HG03196 (cell line): ENCODE measurements around the gene NIPAL3.
"Not testable (repeated sequence)": the region's sequence is repeated elsewhere in the genome, so short reads cannot be mapped to it uniquely, and the experiment has no call there.

Source experiments
- ATAC-seq: cut with Tn5 transposase; IDR thresholded peaks from one replicate; pipeline ENCODE4 v1.9.1; 2021; ENCODE audit not compliant: unreplicated experiment

The NIPAL3 gene

DNA sequence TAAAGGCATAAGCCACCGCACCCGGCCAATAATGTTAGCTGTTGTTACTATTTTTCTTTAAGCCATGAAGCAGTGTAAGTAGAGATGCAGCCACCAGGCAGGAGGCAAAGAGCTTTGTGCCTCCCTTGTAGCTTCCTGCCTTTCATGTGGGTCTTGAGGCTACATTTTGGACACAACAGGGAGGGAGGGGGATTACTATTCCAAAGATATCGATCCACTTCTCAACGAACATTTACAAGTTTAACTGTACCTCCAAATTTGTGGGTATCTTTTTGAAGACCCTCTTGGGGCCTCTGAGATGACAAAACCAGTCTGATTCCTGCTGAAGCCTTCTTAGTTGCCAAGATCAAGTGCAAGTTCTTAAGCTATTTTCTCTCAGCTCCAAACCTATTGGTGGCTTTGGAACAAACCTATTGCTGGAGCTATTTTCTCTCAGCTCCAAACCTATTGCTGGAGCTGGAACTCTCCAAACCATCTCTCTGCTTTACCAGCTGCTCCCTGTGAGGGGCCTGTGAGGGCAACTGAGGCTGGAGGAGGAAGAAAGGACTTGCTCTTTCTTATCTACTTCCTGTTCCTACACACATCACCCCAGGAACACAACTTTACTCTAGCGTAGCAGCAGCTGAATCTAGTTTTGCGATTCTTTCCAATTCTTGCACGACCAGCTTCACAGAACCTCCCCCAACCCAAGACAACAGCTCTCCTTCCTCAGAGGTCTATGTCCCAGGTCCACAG lies 70.9 kb downstream of the NIPAL3 start:
- ATAC-seq = no peak

DNA sequence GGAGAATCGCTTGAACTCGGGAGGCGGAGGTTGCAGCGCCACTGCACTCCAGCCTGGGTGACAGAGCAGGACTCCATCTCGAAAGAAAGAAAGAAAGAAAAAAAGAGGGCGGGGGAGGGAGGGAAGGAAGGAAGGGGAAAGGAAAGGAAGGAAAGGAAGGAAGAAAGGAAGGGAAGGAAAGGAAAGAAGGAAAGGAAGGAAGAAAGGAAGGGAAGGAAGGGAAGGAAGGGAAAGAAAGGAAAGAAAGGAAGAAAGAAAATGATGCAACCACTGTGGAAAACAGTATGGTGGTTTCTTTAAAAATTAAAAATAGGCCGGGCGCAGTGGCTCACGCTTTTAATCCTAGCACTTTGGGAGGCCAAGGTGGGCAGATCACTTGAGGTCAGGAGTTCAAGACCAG lies 71.9 kb downstream of the NIPAL3 start:
- ATAC-seq = no peak

DNA sequence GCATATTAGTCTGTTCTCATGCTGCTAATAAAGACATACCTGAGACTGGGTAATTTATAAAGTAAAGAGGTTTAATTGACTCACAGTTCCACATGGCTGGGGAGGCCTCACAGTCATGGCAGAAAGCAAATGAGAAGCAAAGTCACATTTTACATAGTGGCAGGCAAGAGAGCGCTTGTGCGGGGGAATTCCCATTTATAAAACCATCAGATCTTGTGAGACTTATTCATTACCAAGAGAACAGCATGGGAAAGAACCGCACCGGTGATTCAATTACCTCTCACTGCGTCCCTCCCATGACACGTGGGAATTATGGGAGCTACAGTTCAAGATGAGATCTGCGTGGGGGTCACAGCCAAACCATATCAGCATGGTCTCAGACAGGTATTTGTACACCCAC lies 72.6 kb downstream of the NIPAL3 start:
- ATAC-seq = not testable (repeated sequence)

DNA sequence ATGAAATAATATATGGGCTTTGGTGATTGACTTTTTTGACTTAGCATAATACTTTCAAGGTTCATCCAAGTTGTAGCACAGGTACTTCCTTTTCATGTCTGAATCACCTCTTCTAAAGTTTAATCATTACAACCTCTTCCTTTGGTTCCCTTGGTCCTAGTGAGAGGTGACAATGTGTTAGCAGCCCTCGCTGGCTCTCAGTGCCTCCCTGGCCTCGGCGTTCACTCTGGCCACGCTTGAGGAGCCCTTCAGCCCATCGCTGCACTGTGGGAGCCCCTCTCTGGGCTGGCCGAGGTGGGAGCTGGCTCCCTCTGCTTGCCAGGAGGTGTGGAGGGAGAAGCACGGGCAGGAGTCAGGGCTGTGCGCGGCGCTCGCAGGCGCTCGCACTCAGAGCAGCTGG lies 74.1 kb downstream of the NIPAL3 start:
- ATAC-seq = no peak

DNA sequence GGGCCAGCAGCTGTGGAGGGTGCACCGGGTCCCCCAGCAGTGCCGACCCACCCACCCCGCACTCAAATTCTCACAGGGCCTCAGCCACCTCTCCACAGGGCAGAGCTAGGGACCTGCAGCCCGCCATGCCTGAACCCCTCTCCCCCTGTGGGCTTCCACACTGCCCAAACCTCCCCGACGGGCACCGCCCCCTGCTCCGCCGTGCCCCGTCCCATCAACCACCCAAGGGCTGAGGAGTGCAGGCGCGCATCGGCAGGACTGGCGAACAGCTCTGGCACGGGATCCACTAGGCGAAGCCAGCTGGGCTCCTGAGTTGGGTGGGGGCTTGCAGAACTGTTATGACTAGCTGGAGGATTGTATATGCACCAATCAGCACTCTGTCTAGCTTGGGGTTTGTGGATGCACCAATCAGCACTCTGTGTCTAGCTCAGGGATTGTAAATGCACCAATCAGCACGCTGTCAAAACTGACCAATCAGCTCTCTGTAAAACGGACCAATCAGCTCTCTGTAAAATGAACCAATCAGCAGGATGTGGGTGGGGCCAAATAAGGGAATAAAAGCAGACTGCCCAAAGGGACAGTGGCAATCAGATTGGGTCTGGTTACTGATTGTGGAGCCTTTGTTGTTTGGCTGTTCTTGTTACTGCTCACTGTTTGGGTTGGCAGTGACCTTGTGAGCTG lies 74.6 kb downstream of the NIPAL3 start:
- ATAC-seq = no peak

DNA sequence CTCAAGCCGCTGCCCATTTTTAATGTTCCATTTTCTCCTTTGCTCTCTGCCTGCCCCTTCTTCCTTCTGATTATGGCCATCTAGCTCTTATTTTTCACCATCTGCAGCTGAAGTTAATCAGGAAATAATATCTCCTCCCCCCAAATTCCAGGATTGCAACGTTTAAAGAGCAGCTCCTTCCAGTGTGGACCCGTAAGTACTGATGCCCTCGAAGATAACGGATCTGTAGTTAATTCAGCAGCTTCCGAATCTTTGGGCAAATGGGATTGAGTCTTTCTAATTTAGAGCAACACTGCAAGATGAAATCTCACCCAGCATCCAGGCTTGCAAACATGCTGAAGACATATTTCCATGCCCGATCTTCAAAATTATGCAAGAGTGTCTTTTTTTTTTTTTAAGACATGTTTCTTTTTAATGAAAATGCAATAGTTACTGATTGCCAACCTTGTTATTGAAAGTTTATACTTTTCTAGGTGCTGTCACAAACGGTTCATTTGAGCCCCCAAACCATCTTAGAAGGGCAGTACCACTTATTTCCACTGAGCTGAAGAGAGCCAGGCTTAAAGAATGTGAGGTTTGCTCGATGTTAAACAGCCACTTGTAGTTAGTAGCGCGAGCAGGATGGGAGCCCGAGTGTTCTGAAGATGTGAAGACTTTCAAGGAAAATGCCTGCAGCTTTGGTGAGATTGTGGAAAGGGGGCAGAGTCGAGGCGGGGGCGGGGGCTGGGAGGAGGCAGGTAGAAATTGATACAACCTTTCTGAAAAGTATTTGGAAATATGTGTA lies 76.2 kb downstream of the NIPAL3 start:
- ATAC-seq = no peak

DNA sequence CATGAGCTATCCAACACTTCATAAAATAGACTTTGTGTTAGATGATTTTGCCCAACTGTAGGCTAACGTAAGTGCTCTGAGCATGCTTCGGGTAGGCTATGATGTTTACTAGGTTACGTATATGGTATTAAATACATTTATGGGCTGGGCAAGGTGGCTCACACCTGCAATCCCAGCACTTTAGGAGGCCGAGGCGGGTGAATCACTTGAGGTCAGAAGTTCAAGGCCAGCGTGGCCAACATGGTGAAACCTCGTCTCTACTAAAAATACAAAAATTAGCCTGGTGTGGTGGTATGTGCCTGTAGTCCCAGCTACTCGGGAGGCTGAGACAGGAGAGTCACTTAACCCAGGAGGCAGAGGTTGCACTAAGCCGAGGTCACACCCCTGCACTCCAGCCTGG lies 77.3 kb downstream of the NIPAL3 start:
- not testable (repeated sequence) for ATAC-seq

DNA sequence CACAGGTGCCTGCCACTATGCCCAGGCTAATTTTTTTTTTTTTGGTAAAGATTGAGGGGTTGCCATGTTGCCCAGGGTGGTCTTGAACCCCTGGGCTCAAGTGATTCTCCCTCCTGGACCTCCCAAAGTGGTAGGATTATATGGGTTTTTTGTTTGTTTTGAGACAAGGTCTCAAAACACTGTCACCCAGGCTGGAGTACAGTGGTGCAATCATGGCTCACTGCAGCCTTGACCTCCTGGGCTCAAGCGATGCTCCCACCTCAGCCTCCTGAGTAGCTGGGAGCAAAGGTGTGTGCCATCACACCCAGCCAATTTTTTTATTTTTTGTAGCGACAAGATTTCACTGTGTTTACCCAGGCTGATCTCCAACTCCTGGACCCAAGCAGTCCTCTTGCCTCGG lies 78.2 kb downstream of the NIPAL3 start:
- ATAC-seq = no peak

DNA sequence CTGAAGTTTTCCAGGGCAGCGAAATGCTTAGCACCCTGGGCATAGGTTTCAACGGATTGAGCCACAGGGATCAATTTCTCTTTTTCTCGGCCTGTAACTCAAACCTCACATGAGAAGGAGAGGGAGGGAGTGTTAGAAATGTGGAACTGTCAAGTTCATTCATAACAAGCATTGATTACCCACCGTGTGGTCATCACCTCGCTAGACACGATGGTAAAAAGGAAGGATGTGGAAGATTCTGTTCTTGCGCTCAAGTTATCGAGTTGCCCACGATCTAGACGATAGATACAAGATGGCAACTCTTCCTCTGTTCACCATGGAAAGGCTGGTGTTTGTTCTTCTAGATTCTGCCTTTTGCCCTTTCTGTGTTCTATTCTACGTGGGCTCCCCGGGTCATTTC lies 83.0 kb downstream of the NIPAL3 start:
- no peak for ATAC-seq

DNA sequence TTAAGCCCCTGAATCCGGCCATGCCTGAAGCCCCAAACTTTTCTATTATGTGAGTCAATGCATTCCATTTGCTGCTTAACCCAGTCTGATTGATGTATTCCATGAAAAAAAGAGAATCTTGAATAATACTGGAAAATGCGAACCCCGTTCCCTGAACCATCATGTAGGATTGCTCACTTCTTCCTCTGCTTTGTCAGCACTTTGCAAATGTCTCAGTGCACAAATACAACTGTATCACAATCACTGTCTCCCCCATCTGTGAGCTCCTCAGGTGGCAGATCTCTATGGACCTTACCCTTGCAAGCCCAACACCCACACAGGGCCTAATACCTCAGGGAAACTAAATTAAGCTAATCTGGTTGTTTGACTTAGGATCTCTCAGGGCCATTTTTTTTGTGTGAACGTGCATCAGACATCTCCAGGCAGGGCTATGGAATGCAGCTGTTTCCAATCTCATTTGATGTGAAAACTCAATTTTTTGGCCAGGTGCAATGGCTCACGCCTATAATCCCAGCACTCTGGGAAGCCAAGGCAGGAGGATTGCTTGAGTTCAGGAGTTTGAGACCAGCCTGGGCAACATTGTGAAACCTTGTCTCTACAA lies 84.9 kb downstream of the NIPAL3 start:
- no peak for ATAC-seq

DNA sequence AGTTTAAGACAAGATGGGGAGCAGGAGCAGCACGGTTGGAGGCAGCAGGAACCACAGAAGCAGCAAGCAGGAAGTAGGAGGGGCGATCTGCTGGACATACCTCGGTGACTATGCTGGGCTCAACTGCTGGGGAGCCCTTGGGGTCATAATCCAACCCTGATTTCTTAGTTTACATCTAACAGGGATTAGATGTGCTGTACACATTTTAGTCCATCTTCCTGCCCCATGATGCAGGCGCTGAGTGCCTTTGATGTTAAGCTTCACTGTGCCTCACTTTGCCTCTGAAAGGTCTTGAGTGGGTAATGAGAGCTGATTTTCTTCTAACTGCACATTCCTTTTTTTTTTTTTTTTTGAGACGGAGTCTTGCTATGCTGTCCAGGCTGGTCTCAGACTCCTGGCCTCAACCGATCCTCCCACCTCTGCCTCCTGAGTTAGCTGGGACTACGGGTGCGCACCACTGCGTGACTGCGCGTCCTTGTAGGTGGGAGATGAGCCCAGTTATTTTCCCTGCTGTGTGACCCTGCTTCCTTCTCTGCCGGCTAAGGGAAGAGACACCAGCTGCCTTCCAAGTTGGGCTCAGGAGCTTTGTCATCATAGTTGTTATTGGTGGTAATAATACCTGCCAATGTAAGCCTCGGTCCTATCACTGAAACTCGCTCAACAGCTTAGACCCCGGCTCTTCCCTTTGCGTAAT lies 85.9 kb downstream of the NIPAL3 start:
- no peak for ATAC-seq

DNA sequence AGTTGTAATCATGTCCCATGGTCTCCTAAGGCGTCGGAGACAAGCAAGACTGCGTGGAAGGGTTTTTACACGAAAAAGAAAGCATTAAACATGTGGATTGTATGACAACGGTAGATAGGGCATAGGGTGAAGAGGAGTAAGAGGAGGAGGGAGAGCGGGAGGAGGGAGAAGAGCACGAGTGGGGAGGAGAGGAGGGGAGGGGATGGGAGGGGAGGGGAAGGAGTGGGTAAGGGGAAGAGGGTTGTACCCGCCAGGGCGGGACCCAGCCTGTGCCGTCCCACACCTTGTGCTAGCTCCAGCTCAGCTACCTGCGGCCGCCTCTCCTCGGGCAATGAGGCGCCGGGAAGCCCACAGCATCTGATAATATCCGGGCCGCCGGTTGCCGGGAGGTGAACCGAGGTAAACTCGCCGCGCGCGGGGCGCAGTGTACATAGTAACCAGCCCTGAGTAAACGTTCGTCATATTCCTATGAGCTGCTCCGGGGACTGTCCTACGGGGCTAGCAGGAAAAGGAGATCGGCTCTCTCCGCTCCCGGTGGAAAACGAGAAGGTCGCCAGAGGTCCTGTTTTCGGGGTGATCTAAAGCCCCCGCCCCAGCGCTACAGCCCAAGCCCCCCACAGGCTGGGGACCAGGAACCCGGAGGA lies 86.6 kb downstream of the NIPAL3 start:
- no peak for ATAC-seq

DNA sequence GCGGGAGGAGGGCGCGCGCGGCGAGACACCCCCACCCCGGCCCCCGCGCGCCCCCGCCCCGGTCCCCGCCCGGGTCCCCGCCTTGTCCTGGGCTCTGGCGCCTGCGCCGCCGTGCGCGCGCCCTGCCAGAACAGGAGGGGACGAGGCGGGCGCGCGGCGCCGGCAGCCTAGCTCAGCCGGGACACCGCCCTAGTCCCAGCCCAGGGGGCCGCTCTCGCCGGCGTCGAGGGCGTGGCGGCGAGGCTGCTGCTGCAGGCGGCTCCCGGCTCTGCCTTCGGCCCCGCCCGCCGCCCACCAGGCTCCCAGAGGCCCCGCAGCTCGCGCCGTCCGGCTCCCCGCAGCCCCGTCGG lies 87.1 kb downstream of the NIPAL3 start, which contains the start of gene RCAN3:
RCAN3 (plus strand) TSS at position 128 of the 350 bp plus-strand sequence. CDS start 11,537 bp downstream, outside the sequence.
- ATAC-seq = no peak

DNA sequence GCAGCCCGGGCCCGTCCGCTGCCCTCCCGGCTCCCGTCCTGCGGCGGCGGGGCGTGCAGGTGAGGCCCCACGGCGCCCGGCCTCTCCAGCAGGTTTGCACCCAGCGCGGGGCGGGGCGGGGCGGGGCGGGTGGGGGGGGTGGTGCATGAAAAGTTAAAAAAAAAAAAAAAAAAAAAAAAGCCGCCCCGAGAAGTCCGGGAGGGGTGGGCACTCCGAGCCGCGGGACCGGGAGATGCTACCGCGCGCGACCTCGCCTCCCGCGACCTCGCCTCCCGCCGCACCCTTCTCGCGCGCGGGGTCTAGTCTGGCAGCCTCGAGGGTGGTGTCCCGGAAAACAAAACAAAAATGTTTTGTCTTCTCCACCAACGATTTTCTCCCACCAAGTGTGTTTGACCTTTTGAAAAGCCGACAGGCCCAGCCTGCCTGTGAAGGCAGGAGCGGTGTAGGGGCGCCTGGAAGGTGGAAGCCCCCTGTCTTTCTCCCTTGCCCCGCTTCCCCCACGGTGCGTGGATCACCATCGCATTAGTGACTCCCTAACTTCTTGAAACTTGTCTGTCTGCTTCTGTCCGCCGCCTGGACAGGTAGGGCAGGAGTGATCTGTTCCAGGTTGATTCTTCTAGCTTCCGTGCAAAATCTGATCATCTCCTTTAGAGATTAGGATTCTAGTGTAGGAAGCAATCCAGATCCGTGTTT lies 87.6 kb downstream of the NIPAL3 start:
- ATAC-seq = no peak

DNA sequence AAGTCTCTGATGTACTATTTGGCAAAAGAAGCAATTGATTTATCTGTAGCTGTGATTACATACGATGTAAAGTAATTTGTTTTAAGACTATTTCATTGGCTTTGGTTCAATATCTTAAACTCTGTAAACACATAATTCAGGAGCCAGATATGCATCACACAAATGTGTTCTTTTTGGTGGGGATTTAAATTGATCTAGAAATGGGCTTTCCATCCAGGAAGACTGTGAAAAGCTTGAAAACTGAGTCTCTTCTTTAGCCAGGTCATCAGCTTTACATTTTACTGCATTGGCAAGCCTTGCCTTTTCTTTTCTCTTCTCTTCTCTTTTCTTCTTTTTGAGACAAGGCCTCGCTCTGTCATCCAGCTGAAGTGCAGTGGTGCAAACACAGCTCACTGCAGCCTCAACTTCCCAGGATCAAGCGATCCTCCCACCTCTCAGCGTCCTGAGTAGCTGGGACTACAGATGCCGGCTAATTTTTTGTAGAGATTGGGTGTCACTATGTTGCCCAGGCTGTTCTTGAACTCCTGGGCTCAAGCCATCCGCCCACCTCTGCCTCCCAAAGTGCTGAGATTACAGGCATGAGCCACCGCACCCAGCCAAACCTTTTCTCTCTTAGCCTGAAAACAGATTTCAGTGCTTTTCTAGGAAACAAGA lies 88.4 kb downstream of the NIPAL3 start:
- ATAC-seq = no peak

DNA sequence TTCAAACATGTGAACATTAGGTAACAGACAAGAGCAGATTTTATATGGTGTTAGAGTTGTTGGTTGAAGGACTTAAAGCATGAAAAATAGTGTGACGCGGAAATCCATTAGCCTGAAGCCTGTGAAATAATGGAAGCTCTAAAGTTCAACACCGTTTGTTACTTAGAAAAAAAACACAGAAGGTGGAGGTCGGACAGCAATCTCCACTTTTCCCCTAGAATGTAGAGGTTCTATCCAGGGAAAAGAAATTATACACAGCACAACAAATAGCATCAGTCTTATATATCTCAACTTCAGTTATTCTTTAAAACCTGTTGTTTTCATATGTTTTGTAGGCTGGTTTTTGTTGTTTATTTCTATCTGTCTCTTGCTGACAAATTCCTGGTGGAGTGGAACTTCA lies 89.0 kb downstream of the NIPAL3 start:
- no peak for ATAC-seq

DNA sequence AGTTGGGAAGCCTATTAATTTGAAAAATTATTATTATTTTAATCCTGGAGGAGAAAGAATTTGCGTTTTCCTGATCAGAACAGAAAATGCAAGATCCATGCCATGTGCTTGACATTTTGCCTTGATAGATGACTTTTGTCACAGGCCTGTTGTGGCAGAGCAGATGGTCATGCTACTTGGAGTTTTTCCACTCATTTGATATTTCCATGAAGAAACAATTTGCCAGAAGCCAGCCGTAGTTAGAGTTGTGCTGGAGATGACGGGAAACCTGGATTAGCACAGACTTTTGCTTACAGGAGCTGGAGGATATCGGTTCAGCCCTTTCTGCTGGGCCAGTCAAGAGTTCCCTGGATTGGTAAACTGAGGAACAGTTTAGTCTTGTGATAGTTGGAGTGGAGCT lies 90.2 kb downstream of the NIPAL3 start:
- no peak for ATAC-seq

DNA sequence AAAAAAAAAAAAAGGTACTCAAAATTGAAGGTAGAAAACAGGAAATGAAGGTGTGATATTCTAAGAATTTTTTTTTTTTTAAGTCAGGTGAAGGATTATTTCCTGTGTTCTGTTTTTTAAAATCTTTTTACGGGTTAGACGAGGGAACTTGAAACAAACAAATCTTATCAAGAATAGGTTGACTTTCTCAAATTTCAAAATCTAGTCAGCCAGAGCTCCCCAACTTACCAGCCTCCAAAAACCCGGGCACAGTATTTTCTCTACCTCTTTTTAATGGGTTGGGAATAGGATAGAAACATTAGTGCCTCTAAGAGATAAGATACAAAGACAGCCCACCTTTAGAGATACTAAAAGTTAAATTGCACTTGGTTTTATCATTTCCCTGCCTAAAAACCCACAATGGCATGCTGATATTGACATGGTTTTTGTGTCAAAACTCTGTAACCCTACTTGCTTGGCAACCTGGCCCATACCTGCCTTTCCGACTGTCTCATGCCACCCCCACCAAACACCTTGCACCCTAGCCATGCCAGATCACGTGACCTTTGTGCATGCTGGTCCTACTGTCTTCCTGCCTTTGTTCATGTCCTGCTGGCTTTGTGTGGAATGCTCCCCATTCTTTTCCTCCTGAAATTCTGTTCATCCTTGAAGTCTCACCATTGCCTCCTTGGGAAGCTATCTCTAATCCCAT lies 91.2 kb downstream of the NIPAL3 start:
- no peak for ATAC-seq

DNA sequence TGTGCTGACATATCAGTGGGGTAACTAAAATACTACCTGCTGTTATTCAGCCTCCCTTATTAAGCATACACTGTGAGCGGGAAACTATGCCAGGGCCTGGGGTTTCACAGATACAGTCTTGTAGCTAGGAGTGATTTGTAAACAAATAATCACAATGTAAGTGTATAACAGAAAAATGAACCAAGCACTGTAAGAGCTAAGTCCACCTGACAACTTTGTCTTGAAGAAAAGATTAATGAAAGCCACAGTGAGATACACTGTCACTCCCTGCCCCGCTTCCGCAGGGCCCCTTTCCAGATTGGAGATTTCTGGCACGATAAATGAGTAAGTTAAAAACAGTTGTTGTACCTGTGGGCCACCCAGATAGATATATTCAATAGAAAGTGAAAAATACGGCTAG lies 91.8 kb downstream of the NIPAL3 start:
- ATAC-seq = no peak
